GM12872 (cell line): ENCODE data around the gene DHX30.
A peak's percentile ranks its signal among the peaks of the same experiment; 100 is the strongest.

Experiments used
- TF ChIP-seq, protein P1 (sequence below): IDR thresholded peaks from 3 replicates; pipeline ENCODE4 v1.5.1; 2011; ENCODE audit warnings: low read depth, mild to moderate bottlenecking, low read length, moderate library complexity; ENCODE audit not compliant: insufficient read depth

The DHX30 gene

DNA sequence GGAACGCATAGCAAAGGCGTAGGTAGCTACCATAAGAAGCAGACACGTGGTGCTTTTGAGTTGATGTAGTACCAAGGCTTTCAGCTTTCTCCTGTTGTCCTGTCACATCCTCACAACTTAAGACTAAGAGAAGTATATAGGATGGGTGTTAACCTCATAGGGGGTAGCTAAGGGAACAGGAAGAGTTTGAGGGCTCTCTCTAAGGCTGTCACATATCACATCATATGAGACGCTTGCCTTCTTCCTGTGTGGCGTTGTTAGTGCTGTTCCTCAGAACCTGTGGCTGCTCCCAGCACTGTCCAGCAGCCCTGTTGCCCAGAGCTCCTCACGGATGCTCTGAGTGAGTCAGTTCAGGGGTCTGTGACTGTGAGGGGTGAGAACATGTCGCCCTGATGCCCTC is 14.7 kb downstream of the DHX30 start:
- TF ChIP-seq, protein P1, sequence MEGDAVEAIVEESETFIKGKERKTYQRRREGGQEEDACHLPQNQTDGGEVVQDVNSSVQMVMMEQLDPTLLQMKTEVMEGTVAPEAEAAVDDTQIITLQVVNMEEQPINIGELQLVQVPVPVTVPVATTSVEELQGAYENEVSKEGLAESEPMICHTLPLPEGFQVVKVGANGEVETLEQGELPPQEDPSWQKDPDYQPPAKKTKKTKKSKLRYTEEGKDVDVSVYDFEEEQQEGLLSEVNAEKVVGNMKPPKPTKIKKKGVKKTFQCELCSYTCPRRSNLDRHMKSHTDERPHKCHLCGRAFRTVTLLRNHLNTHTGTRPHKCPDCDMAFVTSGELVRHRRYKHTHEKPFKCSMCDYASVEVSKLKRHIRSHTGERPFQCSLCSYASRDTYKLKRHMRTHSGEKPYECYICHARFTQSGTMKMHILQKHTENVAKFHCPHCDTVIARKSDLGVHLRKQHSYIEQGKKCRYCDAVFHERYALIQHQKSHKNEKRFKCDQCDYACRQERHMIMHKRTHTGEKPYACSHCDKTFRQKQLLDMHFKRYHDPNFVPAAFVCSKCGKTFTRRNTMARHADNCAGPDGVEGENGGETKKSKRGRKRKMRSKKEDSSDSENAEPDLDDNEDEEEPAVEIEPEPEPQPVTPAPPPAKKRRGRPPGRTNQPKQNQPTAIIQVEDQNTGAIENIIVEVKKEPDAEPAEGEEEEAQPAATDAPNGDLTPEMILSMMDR: no peak

DNA sequence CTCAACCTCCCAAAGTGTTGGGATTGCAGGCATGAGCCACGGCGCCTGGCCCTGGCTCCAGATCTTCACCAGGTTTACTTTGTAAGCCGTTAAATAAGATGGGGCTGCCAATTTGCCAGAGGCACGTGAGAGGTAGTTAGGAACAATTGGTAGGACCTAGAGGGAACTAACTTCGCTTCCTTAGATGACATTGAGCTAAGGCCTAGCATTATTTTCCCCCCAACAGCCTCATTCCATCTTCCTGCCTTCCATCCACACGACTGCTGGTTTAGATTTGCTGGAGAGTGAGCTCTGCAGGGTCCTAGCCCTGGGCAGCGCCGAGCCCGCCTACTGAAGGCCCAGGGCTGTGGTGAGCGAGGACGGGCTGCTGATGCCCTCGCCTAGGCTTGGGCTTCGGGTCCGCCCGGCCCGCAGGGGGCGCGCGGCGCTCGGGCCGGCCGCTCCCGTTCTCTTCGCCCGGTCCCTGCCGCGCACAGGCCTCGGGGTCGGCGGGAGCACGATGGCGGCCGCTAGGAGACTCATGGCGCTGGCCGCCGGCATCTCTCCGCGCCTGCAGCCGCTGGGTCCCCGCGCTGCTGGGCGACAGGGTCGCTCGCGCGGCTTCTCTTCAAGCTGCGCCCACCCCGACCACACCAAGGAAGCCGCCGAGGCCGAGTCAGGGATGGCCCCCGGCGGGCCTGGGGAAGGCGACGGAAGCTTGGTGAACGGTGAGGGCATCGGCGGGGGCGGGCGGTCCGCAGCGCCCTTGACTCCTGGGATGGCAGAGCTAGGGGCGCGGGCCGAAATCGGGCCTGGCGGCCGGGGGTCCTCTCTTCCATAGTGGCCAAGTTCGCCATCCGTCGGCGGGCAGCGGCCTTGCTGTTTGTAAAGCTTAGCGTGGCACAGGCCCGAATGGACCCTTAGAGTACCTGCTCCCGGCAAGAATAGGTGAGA is 21.9 kb downstream of the DHX30 start:
- TF ChIP-seq, protein P1: peak; percentile 77

DNA sequence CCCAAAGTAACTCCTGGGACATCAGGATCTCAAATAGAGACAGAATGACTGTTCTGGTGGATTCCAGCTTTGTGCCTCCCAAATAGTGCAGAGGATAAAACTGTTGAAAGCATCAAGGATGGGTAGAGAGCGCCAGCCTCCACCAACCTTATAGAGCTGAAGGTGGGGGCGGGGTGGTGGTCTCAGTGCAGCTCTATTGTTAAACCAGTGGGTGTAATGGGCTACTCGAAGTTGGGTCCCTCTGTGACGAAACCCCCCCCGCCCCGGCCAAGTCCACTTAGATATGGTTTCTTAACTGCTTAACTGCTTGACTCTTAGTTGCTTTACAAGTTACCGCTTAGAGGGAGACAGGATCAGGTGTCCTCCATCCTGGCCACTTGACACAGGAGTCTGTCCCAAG is 22.7 kb downstream of the DHX30 start:
- TF ChIP-seq, protein P1: no peak

DNA sequence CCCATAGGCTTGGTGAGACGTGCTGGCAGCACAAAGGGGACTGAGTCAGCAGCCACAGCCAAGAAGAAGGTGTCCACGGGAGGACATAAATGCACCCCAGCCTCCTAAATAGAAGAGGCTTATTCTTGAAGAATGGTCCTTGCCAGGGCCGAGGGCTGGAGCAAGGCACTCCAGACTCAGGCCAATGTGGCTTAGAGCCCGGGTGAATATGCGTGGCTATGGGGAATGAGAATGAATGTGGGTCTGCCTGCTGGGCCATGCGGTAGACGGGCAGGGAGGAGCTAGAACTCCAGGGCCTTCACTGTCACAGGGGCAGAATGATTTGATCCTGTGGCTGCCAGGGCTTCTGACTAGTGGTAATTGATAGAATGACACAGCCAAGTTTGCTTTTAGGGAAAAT is 34.0 kb downstream of the DHX30 start:
- TF ChIP-seq, protein P1: no peak

- TF ChIP-seq, protein P1: no peak
These were observed 35.6 kb downstream of the DHX30 start for GRCh38 chr3:47838503-47838902.

DNA sequence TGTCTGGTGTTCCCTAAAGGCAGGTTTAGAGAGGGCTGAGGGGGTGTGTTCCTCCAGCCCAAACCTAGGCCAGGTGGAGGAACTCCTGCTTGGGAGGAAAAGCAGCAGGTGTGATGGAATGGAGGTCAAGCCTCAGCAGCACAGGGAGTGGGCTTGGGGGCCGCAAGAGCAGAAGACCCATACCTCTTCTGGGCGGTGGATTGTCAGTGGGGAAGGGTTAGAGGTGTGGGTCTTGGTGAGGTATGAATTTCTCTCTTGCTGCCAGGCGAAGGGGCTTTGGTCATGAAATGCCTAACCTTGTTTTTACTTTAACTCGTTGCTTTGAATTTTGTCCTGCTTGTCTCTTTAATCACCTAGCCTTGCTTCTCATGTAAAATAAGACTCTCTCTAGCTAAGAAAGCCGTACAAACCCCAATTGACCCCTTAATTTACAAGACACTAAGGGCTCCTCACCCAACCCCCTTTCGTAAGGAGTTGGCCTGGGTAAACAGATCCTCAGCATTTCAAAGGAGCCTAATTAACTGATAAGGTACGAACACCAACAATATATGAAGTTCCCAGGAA is 38.9 kb downstream of the DHX30 start:
- TF ChIP-seq, protein P1: no peak

- TF ChIP-seq, protein P1: no peak
These were observed 43.4 kb downstream of the DHX30 start for GRCh38 chr3:47846186-47846879.
